Vagina (tissue), 2 donors: ENCODE data around the gene MINDY3.

Experiments
- POLR2A ChIP-seq, 2 donors: fragments of 450-650 bp; IDR thresholded peaks; one replicate each; pipeline ENCODE4 v1.6.1; 2017; ENCODE audit warnings: antibody characterized with exemption in 2 of 2, mild to moderate bottlenecking in 2 of 2, moderate library complexity in 2 of 2
- POLR2AphosphoS5 ChIP-seq, 2 donors: sonication (generic); formaldehyde crosslinking; IDR thresholded peaks; one replicate each; pipeline ENCODE4 v1.9.0; 2017; ENCODE audit warnings: antibody characterized with exemption in 2 of 2, mild to moderate bottlenecking in 2 of 2, low read depth in 1 of 2; ENCODE audit not compliant: insufficient read depth in 1 of 2
- TF ChIP-seq, protein P1 (sequence below), 3 experiments: fragments of 450-650 bp in 2 of 3; fragments of 200-600 bp in 1 of 3; sonication (generic) in 1 of 3; IDR thresholded peaks; one replicate each; pipeline ENCODE4 v1.5.1; 2017 to 2019; ENCODE audit warnings: antibody characterized with exemption in 3 of 3, mild to moderate bottlenecking in 2 of 3, moderate library complexity in 2 of 3

DNA sequence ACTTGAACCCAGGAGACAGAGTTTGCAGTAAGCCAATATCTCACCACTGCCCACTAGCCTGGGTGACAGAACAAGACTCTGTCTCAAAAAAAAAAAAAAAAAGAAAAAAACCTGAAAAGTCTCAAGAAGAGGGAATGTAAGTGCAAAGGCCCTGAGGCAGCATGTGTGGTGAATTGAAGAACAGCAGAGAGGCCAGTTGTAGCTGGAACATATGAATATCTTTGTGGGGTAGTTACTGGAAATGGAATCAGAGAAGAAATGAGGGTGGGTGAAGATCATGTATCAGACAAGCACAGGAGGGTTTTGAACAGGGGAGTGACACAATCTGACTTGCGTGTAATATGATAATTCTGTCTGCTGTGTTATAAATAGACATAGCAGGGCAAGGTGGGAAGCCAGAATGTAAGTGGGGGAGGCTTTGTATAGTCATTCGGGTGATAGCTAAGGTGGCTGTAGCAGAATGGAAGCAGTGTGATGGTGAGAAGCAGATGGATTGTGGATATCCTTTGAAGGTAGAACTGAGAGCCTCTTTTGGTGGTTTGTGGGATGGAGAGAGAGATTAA is 95.3 kb downstream of the MINDY3 start:
- TF ChIP-seq, protein P1, sequence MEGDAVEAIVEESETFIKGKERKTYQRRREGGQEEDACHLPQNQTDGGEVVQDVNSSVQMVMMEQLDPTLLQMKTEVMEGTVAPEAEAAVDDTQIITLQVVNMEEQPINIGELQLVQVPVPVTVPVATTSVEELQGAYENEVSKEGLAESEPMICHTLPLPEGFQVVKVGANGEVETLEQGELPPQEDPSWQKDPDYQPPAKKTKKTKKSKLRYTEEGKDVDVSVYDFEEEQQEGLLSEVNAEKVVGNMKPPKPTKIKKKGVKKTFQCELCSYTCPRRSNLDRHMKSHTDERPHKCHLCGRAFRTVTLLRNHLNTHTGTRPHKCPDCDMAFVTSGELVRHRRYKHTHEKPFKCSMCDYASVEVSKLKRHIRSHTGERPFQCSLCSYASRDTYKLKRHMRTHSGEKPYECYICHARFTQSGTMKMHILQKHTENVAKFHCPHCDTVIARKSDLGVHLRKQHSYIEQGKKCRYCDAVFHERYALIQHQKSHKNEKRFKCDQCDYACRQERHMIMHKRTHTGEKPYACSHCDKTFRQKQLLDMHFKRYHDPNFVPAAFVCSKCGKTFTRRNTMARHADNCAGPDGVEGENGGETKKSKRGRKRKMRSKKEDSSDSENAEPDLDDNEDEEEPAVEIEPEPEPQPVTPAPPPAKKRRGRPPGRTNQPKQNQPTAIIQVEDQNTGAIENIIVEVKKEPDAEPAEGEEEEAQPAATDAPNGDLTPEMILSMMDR (IDR thresholded peaks at IDR 0.05): no peak
- TF ChIP-seq POLR2A (IDR thresholded peaks at IDR 0.05): no peak
- TF ChIP-seq POLR2AphosphoS5 (IDR thresholded peaks at IDR 0.05; ENCODE audit: insufficient read depth in 1 of 2, low read depth in 1 of 2): no peak
